G401 (cell line): ENCODE data around the gene EN2. TPM values are rescaled to one million over a fixed set of nuclear protein-coding genes. Genes with fewer than 3 reads are reported as not detected.
A peak's percentile ranks its signal among the peaks of the same experiment; 100 is the strongest.

Experiments used
- DNase-seq: peaks from one replicate; pipeline ENCODE4 v3.0.0-alpha.2; 2015; ENCODE audit warnings: low spot score
- in situ Hi-C: cut with HindIII; loops from 2 replicates; pipeline ENCODE4 v1.10.0; 2016; ENCODE audit warnings: low sequenced_read_pairs, mixed read lengths
- total RNA-seq: library from RNA; depleted of rRNA; stranded (reverse); fragments of >200 nt; shearing (Covaris generic); gene quantifications from 2 replicates; pipeline ENCODE4 v1.2.3, GENCODE V29; 2014

Gene EN2
- total RNA-seq, 1 experiment from 2014 or later, result not detected

DNA sequence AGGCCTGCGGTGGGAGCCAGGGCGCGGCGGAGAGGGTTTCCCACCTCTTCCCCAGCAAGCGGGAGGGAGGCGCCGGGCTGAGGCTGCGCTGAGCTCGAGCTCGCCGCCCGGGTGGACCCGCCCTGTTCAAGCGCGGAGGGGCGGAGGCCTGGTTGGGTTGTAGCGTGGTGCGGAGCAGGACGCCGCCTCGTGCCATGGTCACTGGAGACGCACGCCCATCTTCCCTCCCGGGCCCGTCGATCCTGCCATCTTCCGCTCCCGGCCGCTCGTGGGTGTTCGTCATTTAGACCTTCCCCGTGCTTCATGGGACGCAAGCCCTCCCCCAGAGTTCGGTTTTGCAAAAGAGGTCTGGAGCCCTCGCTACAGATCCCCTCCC lies 9.3 kb upstream of the EN2 start:
- peak; percentile 66 for DNase-seq

DNA sequence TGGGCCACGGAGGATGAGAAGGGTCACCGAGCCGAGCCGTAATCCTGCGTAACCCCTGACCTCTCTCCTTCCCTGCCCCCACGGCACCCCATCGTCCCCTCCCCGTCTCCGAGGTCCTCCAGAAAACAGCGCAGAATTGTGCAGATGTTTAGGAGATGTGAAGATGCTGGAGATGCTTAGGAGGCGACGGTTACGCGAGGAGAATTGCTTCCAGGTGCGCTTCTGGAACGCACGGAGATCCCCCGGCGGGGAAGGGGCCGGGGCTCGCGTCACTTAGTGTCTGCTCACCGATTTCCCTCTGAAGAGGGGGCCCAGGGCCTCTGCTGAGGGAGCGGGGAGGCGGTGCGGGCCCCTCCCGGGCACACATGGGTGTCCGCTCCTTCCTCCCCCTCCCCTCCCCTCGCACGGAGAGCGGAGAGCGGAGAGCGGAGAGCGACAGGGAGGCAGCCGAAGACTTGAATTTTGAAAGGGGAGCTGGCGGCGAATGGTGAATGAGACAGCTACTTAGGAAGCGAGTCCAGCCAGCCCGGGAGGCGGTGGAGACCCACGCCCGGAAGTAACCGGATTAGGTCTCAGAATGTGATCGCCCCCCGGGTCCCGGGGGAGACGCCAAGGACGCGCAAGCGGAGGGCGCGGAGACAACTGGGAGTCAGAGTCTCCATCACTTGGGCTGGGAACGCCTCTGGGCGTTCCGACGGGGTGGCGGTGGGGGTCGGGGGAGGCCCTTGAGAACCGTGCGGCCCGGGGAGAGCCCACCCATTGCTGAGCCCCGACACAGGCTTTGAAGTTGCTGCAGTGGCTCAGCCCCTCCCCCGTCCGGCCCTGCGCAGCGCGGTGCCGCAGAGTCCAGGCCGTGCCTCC lies 8.7 kb upstream of the EN2 start:
- in situ Hi-C loops, result no loop called here
- peak; percentile 74 for DNase-seq

More for the DNA sequence above, 9.3 kb upstream of the EN2 start:
- in situ Hi-C loops, result no loop called here

DNA sequence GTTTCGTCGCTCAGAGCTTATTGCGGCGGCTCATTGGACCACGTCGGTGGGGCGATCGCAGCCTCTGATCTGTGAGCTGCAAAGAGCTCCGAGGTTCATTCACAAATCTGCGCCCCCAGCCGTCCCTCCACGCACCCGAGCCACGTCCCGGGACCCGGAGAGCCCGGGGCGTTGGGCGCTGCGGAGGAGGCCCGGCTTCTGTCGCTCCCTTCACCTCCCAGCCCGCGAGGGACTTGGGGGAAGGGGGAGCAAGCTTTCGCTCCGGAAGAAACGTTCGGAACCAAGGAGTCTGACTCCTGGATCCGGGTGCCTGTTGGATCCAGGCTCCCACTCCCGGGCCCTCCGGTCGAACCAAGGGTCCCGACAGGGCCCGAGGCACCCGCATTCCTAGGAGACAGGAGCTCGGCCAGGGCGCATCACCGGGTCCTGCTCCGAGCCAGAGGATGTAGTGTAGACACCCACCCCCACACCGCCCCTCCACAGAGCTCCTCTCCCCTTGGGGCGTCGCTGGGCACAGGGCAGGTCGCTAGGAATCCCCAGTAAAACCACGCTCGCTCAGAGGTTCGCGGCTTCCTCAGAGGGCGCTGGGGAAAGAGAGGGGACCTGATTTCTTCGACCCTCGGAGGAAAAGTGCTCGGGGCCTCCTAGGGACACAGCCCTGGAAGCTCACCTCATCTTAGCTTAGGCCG lies 7.9 kb upstream of the EN2 start:
- in situ Hi-C loops, result no loop called here
- DNase-seq, result peak; percentile 70

DNA sequence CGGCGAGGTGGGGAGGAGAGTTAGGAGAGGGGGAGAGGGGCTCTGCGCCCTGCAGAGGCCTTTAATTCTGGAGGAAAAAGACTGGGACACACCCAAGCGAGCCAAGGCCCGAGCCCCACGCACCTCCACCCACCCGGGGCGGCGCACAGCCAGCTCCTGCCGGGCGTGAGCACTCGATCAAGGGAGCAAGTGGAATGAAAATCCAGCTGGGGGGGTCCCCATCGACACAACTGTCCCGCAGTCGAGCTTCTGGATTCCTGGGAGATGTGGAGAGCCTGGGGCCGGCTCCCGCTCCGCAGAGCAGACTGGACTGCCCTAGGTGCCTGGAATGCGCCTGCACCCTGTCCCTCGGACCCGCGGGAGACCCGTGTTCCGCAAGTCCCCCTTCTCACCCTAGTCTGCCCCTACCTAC lies 7.4 kb upstream of the EN2 start:
- DNase-seq, result no peak
- in situ Hi-C loops, result no loop called here

DNA sequence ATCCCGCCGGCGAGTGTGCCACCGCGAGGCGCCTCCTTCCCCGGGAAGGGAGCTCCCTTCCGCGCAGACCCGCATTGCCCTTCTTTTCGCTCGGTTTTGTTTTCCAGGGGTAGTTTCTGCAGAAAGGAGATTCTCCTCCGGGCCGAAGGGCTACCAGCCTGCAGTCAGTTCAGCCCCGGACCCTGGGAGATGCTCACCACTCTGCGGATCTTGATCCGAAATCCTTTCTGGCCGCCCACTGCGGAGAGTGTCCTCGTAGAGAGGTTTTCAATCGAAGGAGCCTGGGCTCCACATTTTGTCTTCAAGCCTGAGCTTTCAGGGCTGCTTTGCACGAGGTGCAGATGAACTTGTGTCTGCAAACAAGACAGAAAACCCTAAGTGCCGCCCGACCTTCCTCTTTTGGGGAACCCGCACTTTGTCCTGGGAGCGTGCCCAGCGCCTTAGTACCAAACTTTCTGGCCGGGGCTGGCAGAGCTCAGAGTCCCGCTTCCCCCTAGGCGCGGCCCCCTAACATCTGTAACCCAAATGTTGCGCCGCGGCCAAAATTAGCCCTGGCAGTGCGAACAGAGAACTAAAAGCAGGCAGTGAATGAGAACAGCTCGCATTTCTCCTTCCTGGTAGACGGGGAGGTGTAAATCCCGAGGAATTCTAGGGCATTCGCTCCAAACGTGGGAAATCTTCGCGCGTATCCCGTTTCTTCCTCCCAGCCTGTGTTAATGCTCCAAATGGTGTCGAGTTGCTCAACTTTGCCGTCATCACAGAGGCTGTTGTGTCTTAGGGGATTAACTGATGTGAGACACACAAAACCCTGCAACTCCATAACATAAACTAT lies 6.7 kb upstream of the EN2 start:
- no peak for DNase-seq
- in situ Hi-C loops, result no loop called here

DNA sequence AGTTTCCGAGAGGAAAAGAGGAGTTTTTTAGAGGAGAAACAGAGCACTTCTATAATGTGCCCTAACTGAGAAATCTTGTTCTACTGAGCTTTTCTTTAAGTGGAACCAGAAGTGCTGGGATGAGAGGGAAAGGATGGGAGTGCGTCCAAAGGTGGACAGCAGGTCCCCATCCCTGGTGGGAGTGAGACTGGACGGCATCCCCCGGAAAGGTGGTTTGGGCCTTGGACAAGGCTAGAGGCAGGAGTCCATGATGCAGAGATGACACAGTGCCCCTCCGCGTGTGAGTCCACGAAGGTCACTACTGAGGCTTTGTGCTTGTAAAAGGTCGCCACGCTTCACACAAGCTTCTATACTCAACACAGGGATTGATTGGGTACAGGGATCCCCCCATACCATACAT lies 6.1 kb upstream of the EN2 start:
- in situ Hi-C loops, result no loop called here
- no peak for DNase-seq

DNA sequence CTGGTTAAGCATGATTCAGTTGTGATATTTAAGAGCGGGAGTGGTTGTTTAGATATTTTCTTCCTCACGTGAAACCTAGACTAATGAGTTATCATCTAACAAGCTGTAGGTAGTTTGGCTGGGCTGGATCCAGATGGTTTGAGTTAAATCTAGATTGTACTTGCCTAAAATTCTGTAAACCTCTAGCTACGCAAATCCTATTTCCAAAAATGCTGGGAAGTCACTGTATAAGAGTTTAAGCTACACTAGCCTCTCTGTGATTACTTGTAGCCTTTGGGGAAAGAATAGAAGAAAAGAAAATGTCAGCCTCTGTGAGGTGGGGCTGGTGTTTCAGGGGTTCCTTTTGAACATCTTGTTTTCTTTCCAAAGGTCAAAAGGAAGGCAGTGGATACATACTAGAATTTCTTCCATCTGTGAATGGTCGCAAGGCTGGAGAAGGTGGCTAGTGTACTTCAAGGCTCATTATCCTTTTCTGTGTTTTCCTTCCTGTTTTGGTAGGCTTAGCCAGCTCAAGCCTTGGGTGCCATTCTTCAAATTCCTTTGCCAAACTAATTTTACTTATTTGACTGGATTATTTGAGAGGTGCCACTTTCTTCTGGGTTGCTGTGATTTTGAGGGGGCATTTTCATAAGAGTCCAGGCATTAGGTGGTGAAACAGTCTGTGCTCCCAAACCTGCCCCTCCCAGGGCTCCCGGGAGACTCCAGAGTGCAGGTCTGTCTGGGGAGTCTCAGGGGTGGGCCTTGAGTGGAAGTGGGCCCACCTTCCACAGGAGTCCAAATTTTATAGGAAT lies 5.2 kb upstream of the EN2 start:
- no peak for DNase-seq
- in situ Hi-C loops, result no loop called here

DNA sequence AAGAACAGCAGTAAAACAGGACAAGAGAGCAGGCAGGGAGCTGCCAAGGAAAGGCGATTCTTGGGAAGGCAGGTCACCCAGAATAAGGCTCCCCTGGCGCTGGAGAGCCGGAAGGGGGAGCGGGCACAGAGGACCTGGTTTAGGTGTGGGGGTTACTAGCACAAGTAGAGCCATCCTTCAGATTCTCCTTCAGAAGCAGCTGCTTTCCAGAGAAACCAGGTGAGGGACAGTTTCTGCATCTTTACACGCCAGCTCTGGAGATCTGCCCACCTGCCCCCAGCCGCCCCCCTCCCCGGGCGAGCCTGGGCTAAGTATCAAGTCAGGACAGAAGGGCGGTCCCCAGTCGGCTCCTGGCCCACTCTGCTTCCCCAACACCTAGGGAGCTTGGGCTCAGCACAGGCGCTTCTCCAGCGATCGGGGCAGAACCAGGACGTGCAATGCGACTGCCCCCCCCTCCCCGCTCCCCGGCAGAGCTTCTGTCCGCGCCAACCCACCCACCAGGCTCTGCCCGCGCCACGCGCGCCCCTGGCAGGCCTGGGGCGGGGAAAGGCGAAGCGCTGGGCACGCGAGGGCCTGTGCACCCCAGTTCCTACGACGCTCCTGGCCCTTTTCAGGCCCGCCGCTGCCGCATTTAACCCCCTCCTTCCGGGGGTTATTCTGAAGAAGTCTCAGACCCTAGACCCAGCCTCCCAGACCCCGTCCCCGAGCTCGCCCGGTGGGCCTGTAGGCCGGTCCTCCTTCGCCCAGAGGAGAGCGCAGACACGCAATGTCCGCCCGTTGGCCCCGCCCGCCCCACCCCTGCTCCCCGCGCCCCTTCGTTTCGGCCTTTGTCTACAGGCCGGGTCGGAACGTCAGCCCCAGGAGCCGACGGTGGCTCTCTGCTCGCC lies 4.4 kb upstream of the EN2 start:
- DNase-seq, result peak; percentile 66
- in situ Hi-C loops, result no loop called here

DNA sequence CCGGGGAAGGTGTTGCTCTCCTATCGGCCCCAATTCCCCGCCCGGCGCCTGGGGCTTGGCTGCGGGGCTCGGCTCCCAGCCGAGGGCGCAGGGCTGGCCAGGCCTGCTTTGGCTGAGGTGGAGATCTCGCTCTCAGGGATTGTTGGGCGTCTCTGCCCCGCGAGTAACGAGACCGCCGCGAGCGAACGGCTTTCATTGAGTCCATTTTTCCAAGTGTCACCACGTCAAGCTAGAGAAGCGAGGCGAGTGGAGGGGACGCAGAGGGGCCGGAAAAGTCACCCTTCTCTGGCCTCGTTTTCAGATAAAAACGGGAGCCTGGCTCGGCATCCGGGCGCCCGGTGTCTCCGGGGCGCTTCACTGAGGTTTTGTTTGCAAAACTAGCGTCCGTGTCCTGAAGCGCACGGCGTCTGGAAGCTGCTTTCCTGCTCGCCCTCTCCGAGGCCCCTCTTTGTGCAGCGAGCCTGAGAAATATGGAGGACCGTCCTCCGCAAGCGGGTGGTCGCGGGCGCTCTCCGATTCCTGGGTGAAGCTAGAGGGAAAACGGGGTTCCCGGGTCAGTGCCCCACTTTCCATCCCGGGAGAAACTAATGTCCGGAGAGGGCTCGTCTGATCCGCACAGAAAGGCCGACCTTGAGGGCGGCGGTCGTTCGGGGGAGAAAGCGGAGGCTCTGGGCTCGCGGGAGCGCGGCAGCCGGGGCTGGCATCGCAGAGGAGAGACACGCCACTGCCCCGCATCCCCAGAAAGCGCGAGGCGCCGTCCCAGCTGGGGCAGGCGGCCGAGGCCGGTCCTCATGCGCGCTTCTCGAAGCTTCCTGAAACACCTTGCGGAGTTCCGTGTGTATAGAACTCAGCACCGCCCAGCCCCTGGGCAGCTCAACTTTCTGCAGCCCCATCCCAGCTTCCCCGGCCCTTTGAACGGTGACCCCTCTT lies 3.5 kb upstream of the EN2 start:
- DNase-seq, result peak; percentile 38
- in situ Hi-C loops, result no loop called here

DNA sequence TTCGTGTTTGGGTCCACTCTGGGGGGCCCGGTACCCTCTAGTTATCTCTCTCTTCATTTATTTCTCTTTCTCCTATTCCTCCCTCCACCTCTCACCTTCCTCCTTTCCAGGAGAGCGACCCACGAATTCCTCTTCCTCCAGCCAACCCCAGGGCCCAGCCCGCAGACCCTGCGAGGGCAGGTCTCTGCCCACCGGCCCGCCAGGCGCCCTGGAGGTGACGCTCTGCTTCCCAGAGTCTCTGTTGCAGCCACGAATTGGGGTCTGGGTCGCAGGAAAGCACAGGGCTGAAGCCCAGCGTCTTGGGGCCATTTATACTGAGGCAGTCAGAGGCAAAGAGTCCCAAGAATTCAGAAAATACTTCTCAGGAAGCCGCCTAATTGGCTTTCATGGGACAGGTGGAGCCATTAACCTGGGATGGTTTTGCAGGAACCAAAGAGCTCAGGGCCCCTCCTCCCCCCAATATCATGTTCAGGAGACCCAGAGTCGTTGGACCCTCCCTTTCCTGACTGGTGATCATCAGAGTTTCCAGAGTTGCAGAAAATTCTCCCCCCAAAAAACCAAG lies 2.7 kb upstream of the EN2 start:
- DNase-seq, result no peak
- in situ Hi-C loops, result no loop called here

DNA sequence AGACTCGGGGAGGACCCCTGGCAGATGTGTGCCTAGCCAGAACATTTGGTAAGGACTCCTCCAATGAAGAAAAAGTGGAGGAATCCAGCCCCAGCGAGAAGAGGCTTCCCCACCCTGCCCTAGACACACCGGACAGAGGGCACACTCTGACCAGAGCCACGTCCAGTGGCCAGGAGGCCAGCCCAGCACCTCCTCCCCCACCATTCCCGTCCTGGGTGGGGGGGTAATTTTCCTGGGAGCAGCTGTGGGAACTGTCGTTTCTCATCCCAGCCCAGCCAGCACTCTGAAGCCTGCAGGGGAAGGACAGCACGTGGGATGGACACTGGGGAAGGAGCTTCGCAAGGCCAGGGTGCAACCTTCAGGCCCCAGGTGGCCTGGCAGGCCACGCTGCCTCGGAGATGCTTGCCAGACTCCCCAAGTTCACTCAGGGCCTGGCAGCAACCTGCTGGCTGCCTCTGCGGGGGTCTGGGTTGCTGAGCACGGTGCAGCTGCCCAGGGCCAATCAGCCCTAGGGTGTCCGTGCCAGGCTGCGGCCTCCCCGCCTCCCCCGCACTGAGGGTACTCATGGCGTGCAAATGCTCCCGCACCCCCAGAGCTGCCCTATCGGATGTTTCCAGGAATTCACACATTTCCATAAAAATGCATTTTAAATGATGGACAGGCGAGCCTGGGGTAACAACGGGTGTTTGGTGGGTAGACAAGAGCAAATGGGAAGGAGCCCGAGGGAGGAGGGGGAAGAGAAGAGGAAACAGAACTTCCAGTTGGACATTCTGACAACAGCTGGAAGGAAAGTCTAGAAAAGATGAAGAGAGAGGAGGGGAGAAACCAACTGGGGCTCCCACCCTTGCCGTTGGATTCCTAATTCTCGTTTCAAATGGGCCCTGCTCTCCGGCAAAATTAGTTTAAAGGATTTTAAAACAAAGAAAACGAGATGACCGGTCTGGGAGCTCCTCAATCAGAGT lies 1.9 kb upstream of the EN2 start:
- DNase-seq, result peak; percentile 50

DNA sequence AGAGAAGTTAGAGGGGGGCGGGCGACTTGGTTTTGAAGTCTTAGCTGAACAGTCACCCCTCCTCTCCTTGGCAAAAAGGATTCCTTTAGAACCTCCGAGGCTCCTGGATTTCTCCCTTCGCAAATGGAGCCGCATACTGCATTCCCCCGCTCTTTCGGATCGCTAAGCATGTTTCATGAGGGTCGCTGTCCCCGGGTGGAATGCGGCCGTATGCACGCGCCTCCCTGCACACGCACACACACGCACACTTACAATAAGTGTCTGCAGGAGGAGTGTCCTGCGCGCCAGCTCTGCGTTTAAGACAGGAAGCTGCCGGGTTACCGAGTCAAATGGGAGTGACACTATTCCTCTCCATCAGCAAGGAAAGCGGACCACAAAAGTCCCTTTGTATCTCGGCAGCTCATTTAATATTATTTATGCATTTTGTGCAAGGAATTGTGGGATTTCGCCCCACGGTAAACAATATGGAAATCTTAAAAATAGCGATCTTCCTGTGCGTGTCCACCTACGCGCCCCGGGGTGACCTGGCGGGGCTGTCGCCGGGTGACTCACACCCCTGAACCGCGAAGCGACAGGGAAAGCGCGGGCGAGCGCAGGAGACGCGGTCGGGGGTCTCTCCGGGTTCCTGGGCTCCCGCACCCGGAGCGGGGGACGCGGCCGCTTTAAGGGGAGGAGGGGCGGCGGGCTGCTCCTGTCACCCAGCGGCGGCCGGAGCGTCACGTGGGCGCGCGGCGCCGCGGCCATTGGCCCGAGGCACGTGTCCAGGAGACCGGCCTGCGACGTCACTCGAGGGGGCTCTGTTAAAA lies 988 bp upstream of the EN2 start:
- DNase-seq, result peak; percentile 95
- in situ Hi-C loops, result no loop called here

More for the DNA sequence above, 1.9 kb upstream of the EN2 start:
- in situ Hi-C loops, result no loop called here

DNA sequence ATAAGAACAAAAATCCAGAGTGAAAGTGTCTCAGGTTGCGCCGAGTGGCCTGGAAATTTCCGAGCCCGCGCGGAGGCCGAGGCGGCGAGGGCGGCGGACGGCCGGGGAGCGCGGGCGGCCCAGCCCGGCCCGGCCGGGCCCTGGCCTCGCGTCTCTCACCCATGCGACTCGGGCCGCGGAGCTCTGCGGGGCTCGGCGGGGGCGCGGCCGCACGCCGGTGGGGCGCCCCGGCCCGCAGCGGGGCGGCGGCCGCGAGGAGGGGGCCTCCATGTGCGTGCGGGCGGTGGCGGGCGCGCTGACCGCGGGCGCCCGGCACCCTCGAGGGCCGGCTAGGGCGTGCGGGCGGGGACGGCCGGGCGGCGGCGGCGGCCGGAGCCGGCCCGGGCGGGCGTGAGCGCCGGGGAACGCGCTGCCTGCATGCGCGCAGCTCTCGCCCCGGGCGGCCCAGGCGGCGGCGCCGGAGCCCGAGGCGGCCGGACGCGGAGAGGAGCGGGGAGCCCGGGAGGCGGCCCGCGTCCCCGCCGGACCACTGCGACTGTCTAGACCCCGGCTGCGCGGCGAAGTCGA lies 302 bp upstream of the EN2 start:
- in situ Hi-C loops, result no loop called here

DNA sequence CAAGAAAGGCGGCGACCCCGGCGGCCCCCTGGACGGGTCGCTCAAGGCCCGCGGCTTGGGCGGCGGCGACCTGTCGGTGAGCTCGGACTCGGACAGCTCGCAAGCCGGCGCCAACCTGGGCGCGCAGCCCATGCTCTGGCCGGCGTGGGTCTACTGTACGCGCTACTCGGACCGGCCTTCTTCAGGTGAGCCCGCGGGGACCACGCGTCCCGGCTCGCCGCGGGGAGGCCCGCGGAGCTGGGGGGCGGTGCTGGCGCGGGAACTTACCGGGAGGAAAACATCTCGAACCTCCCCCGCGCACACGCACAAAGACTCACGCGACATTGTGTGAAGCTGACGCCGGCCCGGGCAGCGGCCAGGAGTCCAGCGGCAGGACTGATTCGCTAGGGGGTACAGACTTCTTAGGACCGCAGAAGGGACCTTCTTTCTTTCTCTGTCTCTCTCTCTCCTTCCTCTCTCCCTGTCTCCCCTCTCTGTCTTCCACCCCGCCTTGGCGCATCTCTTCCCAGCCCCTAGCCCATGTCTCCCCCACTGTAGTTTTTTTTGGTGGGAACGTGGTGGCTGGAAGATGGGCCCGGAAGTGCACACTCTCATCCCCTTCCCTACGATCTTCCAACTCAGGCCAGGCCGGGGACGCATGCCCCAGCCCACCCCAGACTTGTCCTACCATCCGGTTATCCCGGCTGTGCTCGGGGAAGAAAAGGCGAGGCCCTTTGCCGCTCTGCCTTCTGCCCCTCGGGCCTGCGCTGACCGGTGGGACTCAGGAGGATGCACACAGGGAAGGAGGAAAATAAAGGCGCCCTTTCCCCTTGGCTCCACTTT lies 1.2 kb downstream of the EN2 start:
- in situ Hi-C loops, result no loop called here
- peak; percentile 27 for DNase-seq

More for the DNA sequence above, 302 bp upstream of the EN2 start:
- no peak for DNase-seq
